ENCODE results near the gene CALN1. TPM values are rescaled to one million over a fixed set of nuclear protein-coding genes. Genes with fewer than 3 reads are reported as not detected.

Gene CALN1
- total and polyA plus RNA-seq, 4 donors = 0.02 to 0.91 (median 0.03) TPM

GRCh38 chr7:72161534-72161933 is 250.6 kb downstream of the CALN1 start:
- H3K36me3 ChIP-seq (ENCODE audit: control insufficient read depth in 4 of 4, insufficient read depth in 4 of 4, low read length in 4 of 4) = no peaks in the 10 kb centered on the region
- TF ChIP-seq CTCF (IDR thresholded peaks at IDR 0.05; ENCODE audit: control extremely low read depth, extremely low read depth) = no peak
- no peak overlapping the region for H3K4me3 ChIP-seq
- peaks cover 0 to 7% (median 5%) of the 10 kb centered on the region in 4 donors for H3K9me3 ChIP-seq (ENCODE audit: control insufficient read depth in 4 of 4, insufficient read depth in 3 of 4, low read length in 3 of 4)
- no peak overlapping the region for H3K27ac ChIP-seq (ENCODE audit: low read depth in 1 of 2, low read length in 1 of 2)
- H3K9ac ChIP-seq (ENCODE audit: insufficient read depth in 1 of 2, low read length in 2 of 2) = no peak overlapping the region
- no peaks in the 10 kb centered on the region for H3K27me3 ChIP-seq (ENCODE audit: control insufficient read depth in 3 of 3, insufficient read depth in 3 of 3, low read length in 2 of 3)
- no peak for ATAC-seq (ENCODE audit: insufficient read depth, low FRiP score)
- no peaks in the 10 kb centered on the region for H3K4me1 ChIP-seq (ENCODE audit: control insufficient read depth in 5 of 5, insufficient read depth in 5 of 5, low read length in 5 of 5)
- 69 to 74% methylated on average over 6 of the region's 6 CpGs for WGBS, 2 donors
- DNase-seq = no peak

GRCh38 chr7:72159911-72160310 is 252.2 kb downstream of the CALN1 start:
- no peak overlapping the region for H3K9ac ChIP-seq (ENCODE audit: insufficient read depth in 1 of 2, low read length in 2 of 2)
- DNase-seq = no peak
- H3K4me3 ChIP-seq = no peak overlapping the region
- H3K27ac ChIP-seq (ENCODE audit: low read depth in 1 of 2, low read length in 1 of 2) = no peak overlapping the region
- H3K4me1 ChIP-seq (ENCODE audit: control insufficient read depth in 5 of 5, insufficient read depth in 5 of 5, low read length in 5 of 5) = no peaks in the 10 kb centered on the region
- WGBS, 2 donors = 47 to 50% methylated on average over 4 of the region's 4 CpGs
- ATAC-seq (ENCODE audit: insufficient read depth, low FRiP score) = no peak
- H3K36me3 ChIP-seq (ENCODE audit: control insufficient read depth in 4 of 4, insufficient read depth in 4 of 4, low read length in 4 of 4) = no peaks in the 10 kb centered on the region
- peaks cover 0 to 11% (median 6%) of the 10 kb centered on the region in 4 donors for H3K9me3 ChIP-seq (ENCODE audit: control insufficient read depth in 4 of 4, insufficient read depth in 3 of 4, low read length in 3 of 4)
- H3K27me3 ChIP-seq (ENCODE audit: control insufficient read depth in 3 of 3, insufficient read depth in 3 of 3, low read length in 2 of 3) = no peaks in the 10 kb centered on the region
- no peak for TF ChIP-seq CTCF (IDR thresholded peaks at IDR 0.05; ENCODE audit: control extremely low read depth, extremely low read depth)

- no peak for TF ChIP-seq CTCF (IDR thresholded peaks at IDR 0.05; ENCODE audit: control extremely low read depth, extremely low read depth)
- ATAC-seq (ENCODE audit: insufficient read depth, low FRiP score) = no peak
These were observed 255.5 kb downstream of the CALN1 start for GRCh38 chr7:72156671-72157070.

GRCh38 chr7:72153132-72153512 is 259.0 kb downstream of the CALN1 start:
- Histone ChIP-seq H3K9me3 (ENCODE audit: control insufficient read depth in 4 of 4, insufficient read depth in 3 of 4, low read length in 3 of 4) (peaks cover 0 to 4% (median 0%) of the 10 kb centered on the region in 4 donors), H3K4me1 (ENCODE audit: control insufficient read depth in 5 of 5, insufficient read depth in 5 of 5, low read length in 5 of 5) (peaks cover 0 to 3% (median 0%) of the 10 kb centered on the region in 5 donors), H3K27ac (ENCODE audit: low read depth in 1 of 2, low read length in 1 of 2) (no peak overlapping the region), H3K36me3 (ENCODE audit: control insufficient read depth in 4 of 4, insufficient read depth in 4 of 4, low read length in 4 of 4) (no peaks in the 10 kb centered on the region), H3K9ac (ENCODE audit: insufficient read depth in 1 of 2, low read length in 2 of 2) (no peak overlapping the region), H3K4me3 (no peak overlapping the region), H3K27me3 (ENCODE audit: control insufficient read depth in 3 of 3, insufficient read depth in 3 of 3, low read length in 2 of 3) (no peaks in the 10 kb centered on the region)
- 76 to 83% methylated on average over 5 of the region's 5 CpGs for WGBS, 2 donors
- ATAC-seq (ENCODE audit: insufficient read depth, low FRiP score) (no peak), DNase-seq (no peak)
- TF ChIP-seq CTCF (IDR thresholded peaks at IDR 0.05; ENCODE audit: control extremely low read depth, extremely low read depth) = no peak

More at GRCh38 chr7:72156671-72157070, 255.5 kb downstream of the CALN1 start:
- no peak overlapping the region for H3K4me3 ChIP-seq
- H3K27ac ChIP-seq (ENCODE audit: low read depth in 1 of 2, low read length in 1 of 2) = no peak overlapping the region
- H3K36me3 ChIP-seq (ENCODE audit: control insufficient read depth in 4 of 4, insufficient read depth in 4 of 4, low read length in 4 of 4) = no peaks in the 10 kb centered on the region
- 85 to 98% methylated on average over 3 of the region's 3 CpGs for WGBS, 2 donors
- no peak overlapping the region for H3K9ac ChIP-seq (ENCODE audit: insufficient read depth in 1 of 2, low read length in 2 of 2)
- H3K27me3 ChIP-seq (ENCODE audit: control insufficient read depth in 3 of 3, insufficient read depth in 3 of 3, low read length in 2 of 3) = no peaks in the 10 kb centered on the region
- DNase-seq = no peak
- peaks cover 0 to 7% (median 0%) of the 10 kb centered on the region in 4 donors for H3K9me3 ChIP-seq (ENCODE audit: control insufficient read depth in 4 of 4, insufficient read depth in 3 of 4, low read length in 3 of 4)
- H3K4me1 ChIP-seq (ENCODE audit: control insufficient read depth in 5 of 5, insufficient read depth in 5 of 5, low read length in 5 of 5) = peaks cover 0 to 3% (median 0%) of the 10 kb centered on the region in 5 donors
